Common myeloid progenitor, CD34-positive (primary cell): ENCODE measurements around the gene CSRP2. TPM values are rescaled to one million over a fixed set of nuclear protein-coding genes. Genes with fewer than 3 reads are reported as not detected.
A peak's percentile ranks its signal among the peaks of the same experiment; 100 is the strongest.

Experiments
- CTCF ChIA-PET: fragments of 350-600 bp; sonication (Branson Sonifier 250); formaldehyde crosslinking; loops from one replicate; lab custom pipeline; 2021; ENCODE audit warnings: antibody characterized with exemption; lab: Charles Lee
- POLR2A ChIA-PET: fragments of 350-600 bp; sonication (Branson Sonifier 250); formaldehyde crosslinking; loops from one replicate; lab custom pipeline; 2021; ENCODE audit warnings: antibody characterized with exemption; lab: Charles Lee
- DNase-seq, 3 donors: peaks; one replicate each; pipeline versions ENCODE4 v3.0.0 to v3.0.0-alpha.2; 2013
- H3K27ac ChIP-seq, 2 experiments: 1 replicate in 1 of 2; 2 replicates in 1 of 2; pipeline ENCODE4 v1.7.0; 2013; ENCODE audit warnings: inconsistent platforms in 2 of 2, low read length in 2 of 2, mild to moderate bottlenecking in 2 of 2, low read depth in 1 of 2, moderate library complexity in 1 of 2; ENCODE audit not compliant: severe bottlenecking in 2 of 2, insufficient read depth in 1 of 2, poor library complexity in 1 of 2
- H3K27me3 ChIP-seq, 5 experiments: replicated peaks in 2 of 5; 1 replicate in 3 of 5; 2 replicates in 2 of 5; pipeline versions ENCODE4 v1.6.1 to v1.7.0; 2013; ENCODE audit warnings: low read length in 4 of 5, mild to moderate bottlenecking in 2 of 5, moderate library complexity in 2 of 5, inconsistent platforms in 1 of 5; ENCODE audit not compliant: insufficient read depth in 5 of 5, control insufficient read depth in 4 of 5
- H3K36me3 ChIP-seq, 4 experiments: 1 replicate in 2 of 4; 2 replicates in 2 of 4; pipeline versions ENCODE4 v1.6.1 to v1.7.0; 2013; ENCODE audit warnings: low read length in 3 of 4, control low read depth in 1 of 4, mild to moderate bottlenecking in 1 of 4; ENCODE audit not compliant: control insufficient read depth in 4 of 4, insufficient read depth in 4 of 4
- H3K4me1 ChIP-seq, 4 experiments: 1 replicate in 3 of 4; 2 replicates in 1 of 4; pipeline versions ENCODE4 v1.6.1 to v1.7.1; 2013; ENCODE audit warnings: low read length in 3 of 4, mild to moderate bottlenecking in 3 of 4, control low read depth in 1 of 4, inconsistent platforms in 1 of 4, moderate library complexity in 1 of 4; ENCODE audit not compliant: control insufficient read depth in 4 of 4, insufficient read depth in 4 of 4; ENCODE audit errors: control extremely low read depth in 1 of 4
- H3K4me3 ChIP-seq, 7 experiments: 1 replicate in 4 of 7; 2 replicates in 3 of 7; pipeline versions ENCODE4 v1.5.1 to v1.7.0; 2013; ENCODE audit warnings: mild to moderate bottlenecking in 7 of 7, low read length in 6 of 7, moderate library complexity in 6 of 7, inconsistent platforms in 2 of 7, low read depth in 2 of 7, control low read depth in 1 of 7; ENCODE audit not compliant: insufficient read depth in 4 of 7, control insufficient read depth in 1 of 7; ENCODE audit errors: extremely low read depth in 1 of 7
- H3K9me3 ChIP-seq, 5 experiments: 1 replicate in 4 of 5; 2 replicates in 1 of 5; pipeline versions ENCODE4 v1.6.1 to v1.7.1; 2013; ENCODE audit warnings: low read length in 4 of 5, mild to moderate bottlenecking in 2 of 5, inconsistent platforms in 1 of 5, low read depth in 1 of 5, moderate library complexity in 1 of 5; ENCODE audit not compliant: control insufficient read depth in 4 of 5, insufficient read depth in 2 of 5; ENCODE audit errors: control extremely low read depth in 1 of 5
- WGBS: methylation state at CpG from one replicate; pipeline ENCODE4 v1.1.5; 2013; ENCODE audit not compliant: insufficient coverage; 5-methylcytosine and 5-hydroxymethylcytosine counted together
- polyA plus RNA-seq: library from polyadenylated mRNA; unstranded; fragments of 120-200 nt; gene quantifications from one replicate; pipeline ENCODE4 v1.2.1, GENCODE V29; 2013

Gene CSRP2
- polyA plus RNA-seq = 0.88 TPM

- POLR2A ChIA-PET = no interaction called here
- no peaks in the 10 kb centered on the region for H3K36me3 ChIP-seq
- CTCF ChIA-PET = interaction anchor here (0.6 to 1.6 kb wide), 5 partner anchors 12 to 132 kb away, joined by 3 to 5 read pairs (median 3); no protein-coding TSS in a partner anchor
- peaks cover 2 to 22% (median 13%) of the 10 kb centered on the region in 4 experiments for H3K4me1 ChIP-seq
- DNase-seq = peak; percentile 54 to 86 (median 84)
- no peak within 1 kb of the TSS for H3K27ac ChIP-seq
- peaks cover 0 to 39% (median 24%) of the 10 kb centered on the region in 5 experiments for H3K27me3 ChIP-seq
- H3K9me3 ChIP-seq = no peaks in the 10 kb centered on the region
- peak within 1 kb of the TSS; percentile 50 to 88 (median 78) for H3K4me3 ChIP-seq
- WGBS = 0% methylated on average over 60 of the region's 71 CpGs
Observed at GRCh38 chr12:76878899-76879709, at the start of gene CSRP2. Gene CSRP2, minus strand, starts transcription at chr12:76879019. Its CDS starts 12,759 bp downstream, at chr12:76866260.

DNA sequence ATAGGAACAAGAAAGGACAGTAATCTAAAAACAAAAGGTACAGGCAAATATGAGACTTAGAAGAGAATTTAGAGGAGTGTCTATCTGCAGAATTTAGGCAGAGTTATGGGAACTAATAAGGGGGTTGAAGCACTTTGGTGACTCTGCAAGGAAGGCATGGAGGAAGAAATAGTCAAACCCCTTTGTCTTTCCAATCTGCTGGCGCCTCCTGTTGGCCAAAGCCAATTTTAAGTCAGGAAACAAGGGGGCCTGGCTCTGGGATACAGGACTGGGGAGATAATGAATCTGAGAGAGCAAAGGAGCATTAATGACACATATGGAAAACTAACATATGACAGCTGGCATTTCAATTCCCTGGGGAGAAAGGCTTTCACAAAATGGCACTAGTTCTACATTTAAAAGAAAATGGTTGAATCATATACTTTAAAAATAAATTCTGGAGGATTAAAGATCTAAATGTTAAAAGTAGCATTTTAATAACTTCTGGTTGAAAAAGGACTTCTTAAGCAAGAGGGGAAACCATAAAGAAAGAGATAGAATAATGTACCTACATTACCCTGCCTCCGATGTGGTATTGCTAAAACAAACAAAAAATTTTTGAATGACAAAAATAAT, 48.5 kb upstream of the CSRP2 start:
- Histone ChIP-seq H3K4me1 (peaks cover 0 to 3% (median 0%) of the 10 kb centered on the region in 4 experiments), H3K4me3 (no peak overlapping the region), H3K27me3 (no peaks in the 10 kb centered on the region), H3K9me3 (no peaks in the 10 kb centered on the region), H3K36me3 (no peaks in the 10 kb centered on the region), H3K27ac (no peak overlapping the region)
- ChIA-PET CTCF (interaction anchor here (0.6 to 0.7 kb wide), 2 partner anchors 41 to 1400 kb away, joined by 3 to 4 read pairs; no protein-coding TSS in a partner anchor), POLR2A (no interaction called here)
- DNase-seq = peak; percentile 43 to 64 (median 49)
- 63% methylated on average over 1 of the region's 2 CpGs for WGBS

DNA sequence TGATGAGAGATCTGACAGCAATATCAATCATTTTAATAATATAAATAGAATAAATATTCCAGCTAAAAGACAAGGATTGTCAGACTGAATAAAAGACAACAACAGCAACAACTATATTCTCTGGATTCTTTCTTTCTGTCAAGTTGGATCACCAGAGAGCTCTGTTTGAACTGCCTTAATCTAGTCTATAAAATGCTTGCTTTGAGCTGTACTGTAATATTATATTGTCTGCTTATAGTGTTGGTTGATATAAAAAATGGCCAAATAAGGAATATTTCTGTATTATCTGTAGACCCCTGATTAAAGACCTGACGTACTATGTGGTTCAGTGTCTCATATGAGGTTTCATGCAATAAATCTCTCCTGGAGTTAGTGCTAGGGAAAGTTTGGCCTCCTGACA, 46.3 kb upstream of the CSRP2 start:
- Histone ChIP-seq H3K27me3 (no peaks in the 10 kb centered on the region), H3K4me3 (no peak overlapping the region), H3K9me3 (no peaks in the 10 kb centered on the region), H3K36me3 (no peaks in the 10 kb centered on the region), H3K27ac (no peak overlapping the region), H3K4me1 (peaks cover 2 to 16% (median 11%) of the 10 kb centered on the region in 4 experiments)
- WGBS = 43% methylated on average over 1 of the region's 1 CpG
- ChIA-PET POLR2A (no interaction called here), CTCF (interaction anchor here (0.9 kb wide), 1 partner anchor 46 kb away, joined by 3 read pairs; the partner anchor contains the start of gene CSRP2)
- DNase-seq = no peak

DNA sequence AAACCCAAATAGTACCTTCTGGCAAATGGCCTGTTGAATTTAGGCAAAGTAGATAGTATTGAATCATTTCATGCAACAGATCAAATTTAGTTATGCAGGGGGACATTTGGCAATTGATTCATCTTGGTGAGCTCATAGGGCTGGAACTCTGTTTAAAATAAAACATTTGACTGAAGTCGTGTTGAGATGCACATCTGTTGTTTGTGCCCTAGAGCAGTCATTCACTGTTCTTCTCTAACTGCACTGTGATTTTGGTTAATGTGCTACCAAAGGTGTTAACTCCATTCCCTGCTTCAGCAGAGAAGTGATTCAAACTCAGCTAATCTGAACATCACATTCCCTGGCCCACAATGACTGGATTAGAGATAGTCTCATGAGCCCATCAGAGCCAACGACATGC, 44.0 kb upstream of the CSRP2 start:
- WGBS = 97% methylated on average over 2 of the region's 2 CpGs
- no peak overlapping the region for H3K4me3 ChIP-seq
- H3K4me1 ChIP-seq = peaks cover 6 to 26% (median 20%) of the 10 kb centered on the region in 4 experiments
- POLR2A ChIA-PET = no interaction called here
- no peak overlapping the region for H3K27ac ChIP-seq
- no peaks in the 10 kb centered on the region for H3K27me3 ChIP-seq
- CTCF ChIA-PET = no interaction called here
- DNase-seq = no peak
- H3K36me3 ChIP-seq = no peaks in the 10 kb centered on the region
- no peaks in the 10 kb centered on the region for H3K9me3 ChIP-seq

DNA sequence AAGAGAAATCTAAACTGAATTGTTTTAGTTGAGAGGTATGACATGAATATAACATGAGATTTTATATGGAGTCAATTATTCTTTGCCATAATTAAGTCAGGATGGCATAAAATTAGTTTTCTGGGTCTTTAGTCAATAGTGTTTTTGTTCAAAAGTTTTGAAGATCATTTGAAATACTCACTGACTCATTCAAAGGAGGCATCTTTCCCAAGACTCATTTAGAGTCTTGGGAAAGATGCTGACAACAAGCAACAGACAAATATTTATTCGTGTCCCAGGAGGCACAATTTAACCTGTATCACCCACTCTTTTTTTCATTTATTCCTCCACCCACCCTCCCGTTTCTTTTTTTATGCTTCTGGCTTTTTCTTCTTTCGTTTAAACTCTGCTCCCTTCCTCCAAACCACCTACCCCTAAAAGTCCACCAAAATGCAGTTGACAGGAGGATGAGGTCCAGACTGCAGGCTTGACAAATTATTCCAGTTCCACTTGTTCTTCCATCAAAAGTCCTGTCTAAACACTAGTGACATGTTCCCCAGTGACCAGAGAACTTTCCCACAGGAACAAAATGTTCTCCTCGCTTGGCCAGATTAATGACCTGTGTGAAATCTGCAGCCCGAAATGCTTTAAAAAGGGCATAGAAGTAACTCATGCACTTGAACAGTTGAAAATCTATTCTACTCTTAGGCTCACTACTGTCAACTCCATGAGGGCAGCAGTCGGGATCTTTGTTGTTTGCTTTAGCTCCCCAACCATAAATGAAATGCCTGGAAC, 43.3 kb upstream of the CSRP2 start:
- no peak for DNase-seq
- CTCF ChIA-PET = no interaction called here
- Histone ChIP-seq H3K9me3 (no peaks in the 10 kb centered on the region), H3K36me3 (no peaks in the 10 kb centered on the region), H3K27me3 (no peaks in the 10 kb centered on the region), H3K4me3 (no peak overlapping the region), H3K27ac (no peak overlapping the region), H3K4me1 (peaks cover 6 to 24% (median 20%) of the 10 kb centered on the region in 4 experiments)
- POLR2A ChIA-PET = no interaction called here
- 98% methylated on average over 6 of the region's 6 CpGs for WGBS

GRCh38 chr12:76921100-76921471, 42.3 kb upstream of the CSRP2 start:
- 90% methylated on average over 2 of the region's 2 CpGs for WGBS
- no peaks in the 10 kb centered on the region for H3K9me3 ChIP-seq
- H3K4me3 ChIP-seq = no peak overlapping the region
- no peaks in the 10 kb centered on the region for H3K27me3 ChIP-seq
- H3K27ac ChIP-seq = no peak overlapping the region
- H3K4me1 ChIP-seq = peaks cover 6 to 23% (median 20%) of the 10 kb centered on the region in 4 experiments
- ChIA-PET CTCF (no interaction called here), POLR2A (no interaction called here)
- no peak for DNase-seq
- H3K36me3 ChIP-seq = no peaks in the 10 kb centered on the region
